ENCODE data around the gene BCL2L1.

- TF ChIP-seq CTCF (conservative IDR thresholded peaks at IDR 0.05; ENCODE audit: low read length) (peak; percentile 93), EZH2phosphoT487 (IDR thresholded peaks at IDR 0.05; ENCODE audit: borderline replicate concordance, low read depth, low read length) (no peak)
Measured at GRCh38 chr20:31723319-31724078, 831 bp upstream of the BCL2L1 start.

All from OCI-LY7 (cell line).